Measurements from ENCODE around the gene DIAPH2.

The DIAPH2 gene

GRCh38 chrX:97402333-97402732, 717.7 kb downstream of the DIAPH2 start:
- Histone ChIP-seq H3K36me3 (ENCODE audit: control insufficient read depth in 2 of 2, insufficient read depth in 1 of 2, low read length in 2 of 2) (no peaks in the 10 kb centered on the region), H3K4me3 (ENCODE audit: low read depth, low read length) (no peak overlapping the region), H3K27ac (ENCODE audit: extremely low read depth, low read depth, low read length) (no peak overlapping the region), H3K4me1 (ENCODE audit: control insufficient read depth, insufficient read depth, low read length) (no peaks in the 10 kb centered on the region), H3K9me3 (ENCODE audit: control insufficient read depth, insufficient read depth, low read depth, low read length) (no peaks in the 10 kb centered on the region; the same call in 1 of the 2 replicates)
- no peak for TF ChIP-seq WT1 (tag by site-specific recombination; IDR thresholded peaks at IDR 0.05)
- no peak for TF ChIP-seq ZNF558 (tag by site-specific recombination; IDR thresholded peaks at IDR 0.05)
- TF ChIP-seq OVOL3 (tag by site-specific recombination; IDR thresholded peaks at IDR 0.05) = no peak
- no peak for TF ChIP-seq ZNF645 (tag by site-specific recombination; IDR thresholded peaks at IDR 0.05)
- no peak for TF ChIP-seq ZNF639 (tag by site-specific recombination; IDR thresholded peaks at IDR 0.05)
- TF ChIP-seq ZNF488 (tag by site-specific recombination; IDR thresholded peaks at IDR 0.05) = no peak
- no peak for TF ChIP-seq ZNF48 (tag by site-specific recombination; IDR thresholded peaks at IDR 0.05)
- no peak for TF ChIP-seq ZNF114 (tag by site-specific recombination; IDR thresholded peaks at IDR 0.05)
- TF ChIP-seq ZNF76 (tag by site-specific recombination; IDR thresholded peaks at IDR 0.05; ENCODE audit: borderline replicate concordance, low read depth) = no peak
- TF ChIP-seq ZNF121 (tag by site-specific recombination; IDR thresholded peaks at IDR 0.05) = no peak
- no peak for TF ChIP-seq INSM2 (tag by site-specific recombination; IDR thresholded peaks at IDR 0.05)
- no peak for TF ChIP-seq ZNF449 (tag by site-specific recombination; IDR thresholded peaks at IDR 0.05)
- TF ChIP-seq ZNF10 (tag by site-specific recombination; IDR thresholded peaks at IDR 0.05) = no peak
- no peak for TF ChIP-seq ZNF211 (tag by site-specific recombination; IDR thresholded peaks at IDR 0.05; ENCODE audit: low read depth)
- TF ChIP-seq ZNF350 (tag by site-specific recombination; IDR thresholded peaks at IDR 0.05) = no peak
- ChIA-PET CTCF (no interaction called here), POLR2A (no interaction called here)

GRCh38 chrX:97402903-97403302, 718.3 kb downstream of the DIAPH2 start:
- no peaks in the 10 kb centered on the region for H3K36me3 ChIP-seq (ENCODE audit: control insufficient read depth in 2 of 2, insufficient read depth in 1 of 2, low read length in 2 of 2)
- no peak overlapping the region for H3K4me3 ChIP-seq (ENCODE audit: low read depth, low read length)
- H3K27ac ChIP-seq (ENCODE audit: extremely low read depth, low read depth, low read length) = no peak overlapping the region
- POLR2A ChIA-PET = no interaction called here
- H3K9me3 ChIP-seq (ENCODE audit: control insufficient read depth, insufficient read depth, low read depth, low read length) = no peaks in the 10 kb centered on the region; the same call in 1 of the 2 replicates
- H3K4me1 ChIP-seq (ENCODE audit: control insufficient read depth, insufficient read depth, low read length) = no peaks in the 10 kb centered on the region
- CTCF ChIA-PET = no interaction called here
- TF ChIP-seq ZNF335 (tag by site-specific recombination; conservative IDR thresholded peaks at IDR 0.05) (no peak), ZBTB26 (tag by site-specific recombination; optimal IDR thresholded peaks at IDR 0.05) (no peak), ZNF639 (tag by site-specific recombination; IDR thresholded peaks at IDR 0.05) (no peak), ZBTB44 (tag by site-specific recombination; IDR thresholded peaks at IDR 0.05) (no peak), KLF8 (tag by site-specific recombination; IDR thresholded peaks at IDR 0.05) (no peak), ZNF585B (tag by site-specific recombination; IDR thresholded peaks at IDR 0.05) (no peak), PRDM4 (tag by site-specific recombination; IDR thresholded peaks at IDR 0.05) (no peak), ZNF223 (tag by site-specific recombination; IDR thresholded peaks at IDR 0.05) (no peak)

All from HEK293 (cell line).